ENCODE data around the gene TMEM273.

Gene TMEM273

GRCh38 chr10:49139028-49139845 lies 49.0 kb downstream of the TMEM273 start:
- no peak for DNase-seq

GRCh38 chr10:49138361-49138891 lies 49.8 kb downstream of the TMEM273 start:
- no peak for DNase-seq

- DNase-seq = no peak
Measured at GRCh38 chr10:49136525-49136924, 51.7 kb downstream of the TMEM273 start.

GRCh38 chr10:49135575-49136313 lies 52.4 kb downstream of the TMEM273 start:
- no peak for DNase-seq

- DNase-seq = no peak
Measured at GRCh38 chr10:49134327-49134726, 53.9 kb downstream of the TMEM273 start.

- DNase-seq = no peak
Measured at GRCh38 chr10:49133706-49134248, 54.4 kb downstream of the TMEM273 start, which contains the start of gene FAM170B. FAM170B (minus strand) TSS chr10:49134021; CDS start chr10:49133918, 103 bp downstream.

GRCh38 chr10:49132362-49132737 lies 55.8 kb downstream of the TMEM273 start:
- DNase-seq = no peak

GRCh38 chr10:49131507-49132361 lies 56.5 kb downstream of the TMEM273 start:
- no peak for DNase-seq

GRCh38 chr10:49129376-49129775 lies 58.8 kb downstream of the TMEM273 start:
- DNase-seq = no peak

GRCh38 chr10:49128854-49129253 lies 59.3 kb downstream of the TMEM273 start:
- no peak for DNase-seq

GRCh38 chr10:49123981-49124950 lies 63.9 kb downstream of the TMEM273 start:
- DNase-seq = no peak

- DNase-seq = no peak
Measured at GRCh38 chr10:49120911-49121310, 67.3 kb downstream of the TMEM273 start.

GRCh38 chr10:49119746-49120145 lies 68.4 kb downstream of the TMEM273 start:
- no peak for DNase-seq

- DNase-seq = no peak
Measured at GRCh38 chr10:49118430-49119074, 69.6 kb downstream of the TMEM273 start.

- no peak for DNase-seq
Measured at GRCh38 chr10:49117376-49118070, 70.7 kb downstream of the TMEM273 start.

- no peak for DNase-seq
Measured at GRCh38 chr10:49116509-49117375, 71.4 kb downstream of the TMEM273 start.

- DNase-seq = no peak
Measured at GRCh38 chr10:49115796-49116508, 72.2 kb downstream of the TMEM273 start.

GRCh38 chr10:49115015-49115795 lies 73.0 kb downstream of the TMEM273 start, which contains the start of gene VSTM4:
VSTM4 (minus strand) TSS chr10:49115522; CDS start chr10:49115485, 37 bp downstream.
- DNase-seq = no peak

All from NCI-H1436 treated with DMSO at 0.1 percent for 48 hours (cell line).